ENCODE data around the gene GCC2. TPM values are rescaled to one million over a fixed set of nuclear protein-coding genes. Genes with fewer than 3 reads are reported as not detected.
"Not testable (repeated sequence)": the region's sequence is repeated elsewhere in the genome, so short reads cannot be mapped to it uniquely, and the experiment has no call there.

Gene GCC2
- total RNA-seq, 2 donors from 2014 or later: 12.8 to 16.1 TPM

DNA sequence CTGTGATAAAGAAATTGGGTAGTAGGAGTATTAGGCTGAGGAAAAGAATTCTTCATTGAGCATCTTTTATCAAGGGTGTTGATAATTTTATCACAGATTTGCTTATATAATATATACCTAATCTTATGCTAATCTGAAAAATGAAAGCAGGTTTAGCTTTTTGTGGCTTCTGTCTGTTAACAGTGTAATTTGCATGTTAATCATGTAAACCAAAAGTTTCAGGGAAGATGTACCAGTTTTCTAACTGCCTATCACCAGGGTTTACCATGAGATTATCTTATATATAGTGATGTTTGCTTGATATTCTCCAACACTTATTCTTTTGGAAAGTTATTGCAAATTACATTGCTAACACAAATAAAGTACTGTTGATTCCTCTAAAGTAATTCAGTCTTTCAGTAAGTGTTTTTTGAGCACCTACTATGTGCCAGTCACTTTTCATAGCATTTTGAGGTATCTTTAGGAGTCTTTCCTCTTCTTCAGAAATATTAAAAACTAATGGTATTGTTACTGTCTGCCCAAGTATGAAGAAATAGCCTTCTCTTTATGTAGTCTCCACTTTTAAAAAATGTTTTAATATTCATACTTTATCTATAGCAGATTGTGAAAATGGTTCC lies 41.6 kb downstream of the GCC2 start:
- no peak for DNase-seq (ENCODE audit: low spot score)
- Histone ChIP-seq H3K36me3 (peaks cover 56% of the 10 kb centered on the region), H3K4me1 (no peaks in the 10 kb centered on the region), H3K27me3 (no peaks in the 10 kb centered on the region), H3K9me3 (no peaks in the 10 kb centered on the region), H3K27ac (no peak overlapping the region), H3K4me3 (no peak overlapping the region)
- TF ChIP-seq, protein P1, sequence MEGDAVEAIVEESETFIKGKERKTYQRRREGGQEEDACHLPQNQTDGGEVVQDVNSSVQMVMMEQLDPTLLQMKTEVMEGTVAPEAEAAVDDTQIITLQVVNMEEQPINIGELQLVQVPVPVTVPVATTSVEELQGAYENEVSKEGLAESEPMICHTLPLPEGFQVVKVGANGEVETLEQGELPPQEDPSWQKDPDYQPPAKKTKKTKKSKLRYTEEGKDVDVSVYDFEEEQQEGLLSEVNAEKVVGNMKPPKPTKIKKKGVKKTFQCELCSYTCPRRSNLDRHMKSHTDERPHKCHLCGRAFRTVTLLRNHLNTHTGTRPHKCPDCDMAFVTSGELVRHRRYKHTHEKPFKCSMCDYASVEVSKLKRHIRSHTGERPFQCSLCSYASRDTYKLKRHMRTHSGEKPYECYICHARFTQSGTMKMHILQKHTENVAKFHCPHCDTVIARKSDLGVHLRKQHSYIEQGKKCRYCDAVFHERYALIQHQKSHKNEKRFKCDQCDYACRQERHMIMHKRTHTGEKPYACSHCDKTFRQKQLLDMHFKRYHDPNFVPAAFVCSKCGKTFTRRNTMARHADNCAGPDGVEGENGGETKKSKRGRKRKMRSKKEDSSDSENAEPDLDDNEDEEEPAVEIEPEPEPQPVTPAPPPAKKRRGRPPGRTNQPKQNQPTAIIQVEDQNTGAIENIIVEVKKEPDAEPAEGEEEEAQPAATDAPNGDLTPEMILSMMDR (IDR thresholded peaks at IDR 0.05): no peak

DNA sequence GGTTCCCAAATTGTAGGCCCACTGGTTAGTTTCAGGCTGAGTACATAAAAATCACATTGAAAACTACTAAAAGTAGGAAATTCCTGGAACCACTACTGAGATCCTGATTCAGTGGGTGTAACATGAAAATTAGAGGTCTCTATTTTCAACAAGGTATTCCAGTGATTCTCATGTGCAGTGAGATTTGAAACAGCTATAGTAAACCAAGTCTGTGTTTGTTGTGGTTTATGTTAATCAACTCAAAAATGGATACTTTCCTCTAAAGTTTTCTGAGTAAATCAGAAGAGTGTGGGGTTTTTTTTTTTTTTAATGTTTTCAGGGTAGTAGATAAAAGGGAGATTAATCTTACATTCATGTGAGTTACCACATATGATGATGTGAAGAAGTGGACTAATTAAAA lies 42.8 kb downstream of the GCC2 start:
- no peak overlapping the region for H3K4me3 ChIP-seq
- H3K27ac ChIP-seq: no peak overlapping the region
- H3K27me3 ChIP-seq: no peaks in the 10 kb centered on the region
- DNase-seq (ENCODE audit: low spot score): no peak
- H3K36me3 ChIP-seq: peaks cover 54% of the 10 kb centered on the region
- no peaks in the 10 kb centered on the region for H3K9me3 ChIP-seq
- TF ChIP-seq, protein P1 (IDR thresholded peaks at IDR 0.05): no peak
- no peaks in the 10 kb centered on the region for H3K4me1 ChIP-seq

DNA sequence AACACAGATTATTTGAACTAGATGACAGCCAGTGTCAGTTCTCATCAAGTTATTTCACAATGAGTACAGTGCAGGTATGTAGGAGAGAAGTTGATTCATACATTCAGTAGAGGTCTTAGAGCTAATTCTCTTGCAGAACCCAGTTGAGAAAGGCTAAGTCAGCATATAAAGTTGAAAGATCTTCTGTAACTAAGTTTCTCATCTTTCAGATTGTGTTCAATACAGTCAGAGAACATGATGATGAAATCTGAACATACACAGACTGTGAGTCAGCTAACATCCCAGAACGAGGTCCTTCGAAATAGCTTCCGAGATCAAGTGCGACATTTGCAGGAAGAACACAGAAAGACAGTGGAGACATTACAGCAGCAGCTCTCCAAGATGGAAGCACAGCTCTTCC lies 43.4 kb downstream of the GCC2 start:
- Histone ChIP-seq H3K36me3 (peaks cover 54% of the 10 kb centered on the region), H3K27me3 (no peaks in the 10 kb centered on the region), H3K9me3 (no peaks in the 10 kb centered on the region), H3K27ac (no peak overlapping the region), H3K4me1 (no peaks in the 10 kb centered on the region), H3K4me3 (no peak overlapping the region)
- no peak for DNase-seq (ENCODE audit: low spot score)
- TF ChIP-seq, protein P1 (IDR thresholded peaks at IDR 0.05): no peak

DNA sequence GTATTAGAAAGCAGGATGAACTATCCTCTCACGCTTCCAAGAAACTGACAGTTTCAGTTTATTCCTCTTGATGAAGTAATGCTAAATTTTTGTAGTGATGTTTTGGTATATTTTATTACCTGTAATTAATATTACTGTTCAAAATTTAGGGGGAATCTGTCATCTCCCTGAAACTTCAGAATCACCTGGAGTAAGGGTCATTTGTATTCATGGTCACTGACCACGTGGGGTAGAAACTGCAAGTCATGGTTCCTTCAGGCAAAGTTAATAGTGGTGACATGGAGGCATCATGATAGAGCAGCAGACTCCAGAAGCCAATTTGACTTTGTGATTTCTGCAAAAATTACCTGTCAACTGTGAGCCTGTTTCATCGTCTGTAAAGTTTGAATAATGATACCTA lies 47.2 kb downstream of the GCC2 start:
- H3K36me3 ChIP-seq: peaks cover 35% of the 10 kb centered on the region
- H3K4me3 ChIP-seq; DNase-seq (ENCODE audit: low spot score); H3K27ac ChIP-seq; H3K4me1 ChIP-seq; H3K9me3 ChIP-seq; H3K27me3 ChIP-seq: not testable (repeated sequence)

DNA sequence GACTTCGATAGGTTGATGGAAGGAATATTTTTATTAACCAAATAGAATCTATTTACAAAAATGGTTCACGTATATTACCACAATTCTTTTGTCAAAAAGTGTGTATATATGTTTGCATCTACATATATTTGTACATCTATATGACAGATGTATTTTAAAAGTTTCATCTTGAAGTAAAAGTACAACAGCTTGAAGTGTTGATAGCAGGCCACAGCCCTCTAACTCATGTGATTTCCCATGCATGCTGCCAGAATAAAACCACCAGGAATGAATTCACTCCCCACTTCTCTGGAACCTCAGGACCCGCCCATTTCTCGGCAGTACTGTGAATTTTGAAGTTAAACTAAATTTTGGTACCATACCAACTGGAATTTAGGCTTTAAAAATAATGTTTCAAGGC lies 58.6 kb downstream of the GCC2 start:
- H3K4me1 ChIP-seq; H3K36me3 ChIP-seq; H3K9me3 ChIP-seq; H3K4me3 ChIP-seq; H3K27me3 ChIP-seq; H3K27ac ChIP-seq; DNase-seq (ENCODE audit: low spot score): not testable (repeated sequence)

DNA sequence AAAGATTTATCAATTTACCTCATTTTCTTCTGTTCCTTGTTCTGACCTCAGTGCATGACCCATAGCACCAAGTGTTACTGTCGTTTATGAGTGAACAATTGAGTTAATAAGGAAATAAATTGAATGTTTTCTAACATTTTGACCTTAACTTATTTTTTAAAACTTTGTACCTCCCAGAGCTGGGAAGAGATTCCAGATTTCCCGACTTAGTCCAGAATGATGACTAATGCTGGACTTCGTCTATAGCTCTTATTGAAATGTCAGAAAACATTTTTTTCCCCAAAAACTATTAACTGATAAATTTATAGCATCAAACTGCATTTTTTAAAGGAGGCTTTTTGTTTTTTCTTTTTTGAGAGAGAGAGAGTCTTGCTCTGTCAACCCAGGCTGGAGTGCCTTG lies 63.4 kb downstream of the GCC2 start:
- DNase-seq (ENCODE audit: low spot score); H3K27me3 ChIP-seq; H3K9me3 ChIP-seq; H3K4me3 ChIP-seq; H3K27ac ChIP-seq; H3K36me3 ChIP-seq; H3K4me1 ChIP-seq: not testable (repeated sequence)

DNA sequence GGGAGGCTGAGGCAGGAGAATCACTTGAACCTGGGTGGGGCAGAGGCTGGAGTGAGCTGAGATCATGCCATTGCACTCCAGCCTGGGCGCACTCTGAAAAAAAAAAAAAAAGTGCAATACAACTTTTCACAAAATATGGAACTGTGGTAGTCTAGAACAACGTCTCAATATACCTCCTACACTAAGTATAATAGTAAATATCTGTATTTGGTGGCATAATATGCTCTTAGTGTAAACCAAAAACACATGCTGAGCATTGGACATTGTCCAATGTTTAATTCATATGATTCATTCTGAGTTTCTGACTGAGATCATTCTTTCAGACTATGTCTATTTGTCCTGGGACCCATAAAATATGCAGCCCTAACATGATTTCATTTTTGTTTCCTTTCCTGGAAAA lies 65.5 kb downstream of the GCC2 start:
- H3K4me3 ChIP-seq; H3K27ac ChIP-seq; H3K36me3 ChIP-seq; DNase-seq (ENCODE audit: low spot score); H3K9me3 ChIP-seq; H3K4me1 ChIP-seq; H3K27me3 ChIP-seq: not testable (repeated sequence)

DNA sequence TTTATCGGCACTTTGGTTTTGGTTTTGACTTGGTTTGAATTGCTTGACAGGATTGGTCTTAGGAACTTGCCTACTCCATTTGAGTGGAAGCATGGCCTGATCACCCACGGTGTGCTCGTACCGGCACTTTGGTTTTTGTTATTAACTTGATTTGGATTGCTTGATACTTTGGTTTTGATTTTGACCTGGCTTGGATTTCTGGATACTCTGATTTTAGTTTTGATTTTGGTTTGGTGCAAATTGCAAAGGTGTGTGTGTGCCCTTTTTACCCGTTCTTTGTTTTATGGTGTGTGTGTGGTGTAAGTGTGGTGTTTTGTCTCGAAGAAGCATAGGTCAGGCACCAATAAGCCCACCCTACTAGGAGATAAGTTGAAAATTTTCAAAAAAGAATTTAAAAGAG lies 75.7 kb downstream of the GCC2 start:
- not testable (repeated sequence) for H3K27ac ChIP-seq; H3K4me1 ChIP-seq; H3K36me3 ChIP-seq; H3K4me3 ChIP-seq; H3K9me3 ChIP-seq; DNase-seq (ENCODE audit: low spot score); H3K27me3 ChIP-seq

DNA sequence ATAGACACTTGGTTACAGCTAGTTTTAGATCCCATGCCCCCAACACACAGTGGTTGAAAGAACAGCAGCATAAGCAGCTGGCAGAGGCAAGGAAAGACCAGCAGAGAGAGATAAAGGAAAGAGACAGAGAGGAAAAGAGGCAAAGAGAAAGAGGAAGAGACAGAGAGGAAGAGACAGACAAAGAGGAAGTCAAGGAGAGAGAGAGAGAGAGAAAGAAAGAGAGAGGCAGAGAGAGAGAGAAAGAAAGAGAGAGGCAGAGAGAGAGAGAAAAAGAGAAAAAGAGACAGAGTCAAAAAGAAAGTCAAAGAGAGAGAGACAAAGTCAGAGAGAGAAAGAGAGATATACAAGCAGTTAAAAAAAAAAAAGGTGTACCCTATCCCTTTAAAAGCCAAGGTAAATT lies 76.3 kb downstream of the GCC2 start:
- not testable (repeated sequence) for H3K27ac ChIP-seq; H3K9me3 ChIP-seq; H3K4me1 ChIP-seq; H3K27me3 ChIP-seq; H3K4me3 ChIP-seq; H3K36me3 ChIP-seq; DNase-seq (ENCODE audit: low spot score)
